HPDE6-E6E7 (cell line): ENCODE measurements around the gene RASAL1.

ENCODE experiments used
- DNase-seq: peaks from one replicate; pipeline ENCODE4 v3.0.0; 2011; ENCODE audit warnings: missing footprints; ENCODE audit errors: extremely low spot score

Gene RASAL1

DNA sequence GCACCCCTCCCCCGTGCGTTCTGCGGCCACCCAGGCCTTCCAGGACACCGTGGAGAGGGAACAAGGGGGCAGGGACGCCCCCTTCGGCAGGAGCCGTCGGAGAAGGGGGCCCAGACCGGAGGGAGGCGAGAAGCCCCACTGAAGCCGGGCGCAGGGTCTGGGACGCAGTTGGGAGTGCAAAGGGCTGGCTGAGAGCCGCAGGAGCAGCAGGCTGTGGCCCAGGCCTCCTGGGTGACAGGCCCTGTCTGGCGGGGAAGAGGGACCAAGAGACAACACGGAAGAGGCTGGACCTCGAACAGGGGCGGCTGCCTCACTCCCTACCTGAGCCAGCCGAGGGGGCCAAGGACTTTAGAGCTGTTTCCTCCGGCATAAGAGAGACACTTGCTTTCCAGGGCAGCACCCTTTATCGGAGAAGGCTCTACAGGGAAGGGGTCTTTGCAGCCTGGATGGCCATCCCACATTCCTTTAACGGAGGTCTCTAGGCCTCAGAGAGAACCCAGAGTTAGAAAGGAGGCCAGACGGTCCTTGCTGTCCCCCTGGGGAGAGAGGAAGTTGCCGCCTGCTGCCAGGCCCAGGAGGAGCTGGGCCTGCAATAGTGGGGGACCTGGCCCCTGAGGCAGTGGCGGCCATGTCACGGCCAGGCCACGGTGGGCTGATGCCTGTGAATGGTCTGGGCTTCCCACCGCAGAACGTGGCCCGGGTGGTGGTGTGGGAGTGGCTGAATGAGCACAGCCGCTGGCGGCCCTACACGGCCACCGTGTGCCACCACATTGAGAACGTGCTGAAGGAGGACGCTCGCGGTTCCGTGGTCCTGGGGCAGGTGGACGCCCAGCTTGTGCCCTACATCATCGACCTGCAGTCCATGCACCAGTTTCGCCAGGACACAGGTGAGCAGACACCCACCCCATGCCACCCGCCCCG is 77.7 kb downstream of the RASAL1 start:
- no peak for DNase-seq

DNA sequence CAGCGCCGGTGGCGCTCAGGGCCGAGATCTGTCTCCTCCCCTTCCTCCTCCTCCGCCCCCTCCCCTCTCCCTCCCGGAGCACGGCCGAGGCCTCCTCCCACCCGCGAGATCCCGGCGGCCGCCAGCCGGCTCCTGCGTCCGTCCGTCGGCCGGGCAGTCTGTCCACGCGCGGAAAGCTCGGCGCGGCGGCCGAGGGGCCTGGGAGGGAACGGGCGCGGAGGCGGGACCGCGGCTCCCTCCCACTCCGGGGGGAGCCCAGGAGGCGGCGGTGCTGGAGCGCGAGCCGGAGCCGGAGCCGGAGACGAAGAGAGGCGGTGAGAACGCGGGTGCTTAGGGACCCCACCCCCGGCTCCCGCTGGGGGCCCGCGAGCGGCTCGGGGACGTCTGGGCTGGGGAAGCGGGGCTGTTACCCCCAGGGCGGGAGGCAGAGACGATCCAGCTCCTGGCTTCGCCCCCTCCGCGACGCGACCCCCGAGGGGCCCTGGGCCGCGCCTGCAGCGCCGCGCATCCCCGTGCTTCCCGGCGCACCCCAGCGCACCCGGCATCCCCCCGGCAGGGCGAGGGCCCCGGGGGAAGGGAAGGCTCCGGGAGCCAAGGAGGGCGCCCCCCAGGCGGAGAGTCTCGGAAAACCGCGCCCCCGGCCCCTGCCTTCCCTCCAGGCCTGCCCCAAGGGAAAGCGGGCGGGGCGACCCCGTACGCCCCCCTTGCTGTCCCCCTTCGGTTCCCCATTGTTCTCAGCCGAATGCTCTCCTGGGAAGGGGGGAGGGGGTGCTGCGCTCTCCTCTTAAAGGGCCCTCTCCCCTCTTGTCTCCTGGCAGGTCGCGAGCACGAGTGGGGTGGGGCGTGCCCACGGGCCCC is 78.7 kb downstream of the RASAL1 start, which contains the start of gene DTX1:
Gene DTX1, plus strand, starts transcription at position 100 of the 858 bp plus-strand sequence. CDS start 1,463 bp downstream, outside the sequence.
- no peak for DNase-seq

DNA sequence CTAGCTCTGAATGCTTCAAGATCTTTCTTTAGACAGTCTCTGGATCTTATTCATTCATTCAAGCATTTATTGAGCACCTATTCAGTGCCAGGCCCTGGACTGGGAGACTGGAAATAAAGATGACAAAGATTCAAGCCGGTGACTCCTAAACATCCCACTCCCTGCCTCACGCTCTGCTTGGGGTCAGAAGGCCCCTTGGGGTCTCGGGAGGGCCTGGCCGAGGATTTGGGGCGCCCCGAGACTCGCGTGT is 79.3 kb downstream of the RASAL1 start:
- DNase-seq: no peak

DNA sequence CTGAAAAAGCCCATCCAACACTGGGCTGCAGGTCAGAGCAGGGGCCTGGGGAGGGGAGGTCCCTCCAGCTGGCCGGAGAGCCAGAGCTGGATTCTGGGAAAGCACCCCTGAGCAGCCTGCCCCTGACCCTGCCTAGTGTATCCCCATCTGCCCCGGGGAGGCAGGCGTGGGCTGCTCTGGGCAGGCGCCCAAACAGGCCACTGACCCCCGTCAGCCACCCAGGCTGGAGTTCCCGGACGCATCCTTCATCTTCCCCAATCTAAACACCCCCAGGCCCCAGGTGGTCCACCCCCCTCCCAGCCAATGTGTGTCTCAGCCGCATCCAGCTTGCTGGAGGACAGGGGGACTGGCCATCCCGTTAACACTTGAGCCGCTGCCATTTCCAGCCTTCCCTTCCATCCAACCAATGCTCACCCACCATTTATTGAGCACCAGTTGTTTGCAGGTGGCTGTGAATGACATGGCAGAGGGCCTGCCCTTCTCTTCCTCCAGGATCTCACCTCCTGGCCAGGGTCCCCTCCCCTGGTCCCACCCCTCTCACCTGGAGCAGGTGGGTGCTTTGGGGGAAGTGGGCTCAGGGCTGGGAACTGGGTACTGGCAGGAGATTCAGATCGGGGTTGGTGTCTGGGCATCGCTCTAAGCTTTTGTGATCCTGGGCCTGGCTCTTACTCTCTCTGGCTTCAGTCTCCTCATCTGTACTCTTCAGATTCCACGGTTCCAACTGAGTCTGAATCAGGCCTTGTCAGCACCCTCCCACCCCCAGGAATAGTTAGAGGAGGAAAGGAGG is 79.8 kb downstream of the RASAL1 start:
- DNase-seq: no peak

DNA sequence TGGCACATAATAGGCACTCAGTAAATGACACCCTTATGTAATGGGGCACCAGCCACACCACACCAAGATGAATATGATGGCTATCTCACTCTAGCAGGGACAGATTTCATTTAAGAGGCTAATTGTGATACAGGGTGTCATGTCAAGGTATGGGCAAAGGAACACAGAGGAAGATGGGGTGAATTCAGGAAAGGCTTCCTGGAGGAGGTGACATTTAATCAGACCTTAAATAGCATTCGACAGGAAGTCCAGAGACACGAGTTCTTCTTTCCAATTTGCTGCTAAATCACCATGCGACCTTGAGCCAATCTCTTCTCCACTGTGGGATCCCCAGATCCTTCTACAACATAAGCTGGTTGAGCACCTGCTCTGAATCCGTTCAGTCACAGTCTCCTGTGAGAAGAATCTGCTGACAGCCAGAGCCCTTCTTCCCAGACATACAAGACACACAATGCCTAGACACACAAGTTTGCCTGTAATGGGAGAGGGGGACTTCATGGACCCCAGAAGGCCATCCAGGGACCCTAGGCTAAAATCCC is 80.5 kb downstream of the RASAL1 start:
- no peak for DNase-seq

DNA sequence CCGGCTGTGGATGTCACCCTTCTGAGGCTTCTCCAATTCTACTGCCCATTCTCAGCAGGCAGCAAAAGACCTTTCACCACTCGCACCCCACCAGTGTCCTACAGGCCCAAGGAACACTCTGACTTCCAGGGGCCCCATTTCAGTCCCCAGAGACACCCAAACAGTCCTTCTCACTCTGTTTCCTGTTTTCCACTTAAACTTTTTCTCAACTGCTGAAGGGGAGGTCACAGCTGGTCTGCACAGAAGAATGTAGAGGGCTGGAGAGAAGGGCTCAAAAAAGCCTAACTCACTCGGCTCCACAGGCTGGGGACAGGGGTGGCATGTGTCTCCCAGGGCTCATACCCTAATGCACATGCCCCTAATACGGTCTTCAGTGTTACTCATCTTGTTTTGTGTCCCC is 83.2 kb downstream of the RASAL1 start:
- DNase-seq: no peak

DNA sequence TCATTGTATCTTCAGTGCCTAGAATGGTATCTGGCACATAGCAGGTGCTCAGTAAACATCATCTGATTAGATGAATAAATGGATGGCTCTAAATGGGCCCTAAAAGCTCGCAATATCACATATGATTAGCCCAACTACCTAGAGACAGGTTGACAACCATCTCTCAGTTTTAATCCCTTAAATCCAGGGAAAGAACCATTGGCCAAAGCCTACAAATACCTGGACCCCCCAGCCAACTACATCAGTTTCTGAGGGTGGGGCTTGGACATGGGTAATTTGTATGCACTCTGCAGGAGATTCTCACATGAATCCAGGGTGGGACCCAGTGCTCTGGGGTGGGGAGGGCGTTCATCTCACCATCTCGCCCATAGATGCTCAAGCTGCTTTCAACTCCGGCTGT is 83.8 kb downstream of the RASAL1 start:
- no peak for DNase-seq

DNA sequence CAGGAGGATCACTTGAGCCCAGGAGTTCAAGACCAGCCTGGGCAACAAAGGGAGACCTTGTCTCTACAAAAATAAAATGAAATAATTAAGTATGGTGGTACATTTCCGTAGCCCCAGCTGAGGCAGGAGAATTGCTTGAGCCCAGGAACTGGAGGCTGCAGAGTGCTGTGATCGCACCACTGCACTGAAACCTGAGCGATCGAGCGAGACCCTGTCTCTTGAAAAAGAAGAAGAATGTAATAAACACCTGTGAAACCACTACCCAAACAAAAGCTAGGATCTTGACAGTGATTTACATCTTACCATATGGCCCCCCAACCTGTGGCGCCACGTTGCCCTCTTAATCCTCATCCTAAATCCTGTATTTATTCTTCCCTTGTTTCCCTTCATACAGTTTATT is 84.8 kb downstream of the RASAL1 start:
- DNase-seq: no peak

DNA sequence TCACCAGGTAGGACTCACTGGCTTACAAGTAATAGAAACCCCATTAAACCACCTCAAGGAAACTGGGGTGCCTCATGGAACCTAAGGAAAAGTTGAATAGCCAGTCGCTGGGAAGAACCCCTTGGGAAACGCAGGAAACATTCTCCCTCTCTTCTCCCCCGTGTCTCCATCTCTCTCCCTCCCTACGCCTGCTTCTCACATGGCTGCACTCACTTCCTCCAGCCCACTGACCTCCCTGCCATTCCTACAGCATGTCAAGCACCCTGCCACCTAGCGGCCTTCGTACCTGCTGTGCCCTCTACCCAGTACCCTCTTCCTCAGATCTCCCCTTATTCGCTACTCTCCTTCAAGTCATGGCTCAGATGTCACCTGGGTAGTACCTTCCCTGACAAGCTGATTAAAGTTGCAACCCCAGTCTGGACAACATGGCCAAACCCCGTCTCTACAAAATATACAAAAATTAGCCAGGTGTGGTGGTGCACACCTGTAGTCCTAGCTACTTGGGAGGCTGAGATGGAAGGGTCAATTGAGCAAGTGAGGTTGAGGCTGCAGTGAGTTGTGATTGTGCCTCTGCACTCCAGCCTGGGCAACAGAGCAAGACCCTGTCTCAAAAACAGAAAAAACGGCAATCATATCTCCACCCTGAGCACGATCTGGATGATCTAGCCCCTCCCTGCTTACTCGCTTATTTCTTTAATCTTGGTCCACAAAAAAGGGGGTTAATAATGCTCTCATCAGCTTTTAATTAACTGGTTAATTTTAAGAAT is 85.4 kb downstream of the RASAL1 start:
- DNase-seq: no peak
